Activated CD4-positive, alpha-beta T cell treated with anti-CD3 and anti-CD28 coated beads, Interleukin-2, amount 50 U/mL, for 4 hours (primary cell): ENCODE results near the gene CDH2.

Source experiments
- DNase-seq, 2 experiments: peaks; one replicate each; pipeline ENCODE4 v3.0.0-alpha.2; 2020

CDH2 gene

GRCh38 chr18:28126768-28127167 is 50.2 kb downstream of the CDH2 start:
- DNase-seq = no peak

GRCh38 chr18:28125051-28125450 is 51.9 kb downstream of the CDH2 start:
- no peak for DNase-seq

DNA sequence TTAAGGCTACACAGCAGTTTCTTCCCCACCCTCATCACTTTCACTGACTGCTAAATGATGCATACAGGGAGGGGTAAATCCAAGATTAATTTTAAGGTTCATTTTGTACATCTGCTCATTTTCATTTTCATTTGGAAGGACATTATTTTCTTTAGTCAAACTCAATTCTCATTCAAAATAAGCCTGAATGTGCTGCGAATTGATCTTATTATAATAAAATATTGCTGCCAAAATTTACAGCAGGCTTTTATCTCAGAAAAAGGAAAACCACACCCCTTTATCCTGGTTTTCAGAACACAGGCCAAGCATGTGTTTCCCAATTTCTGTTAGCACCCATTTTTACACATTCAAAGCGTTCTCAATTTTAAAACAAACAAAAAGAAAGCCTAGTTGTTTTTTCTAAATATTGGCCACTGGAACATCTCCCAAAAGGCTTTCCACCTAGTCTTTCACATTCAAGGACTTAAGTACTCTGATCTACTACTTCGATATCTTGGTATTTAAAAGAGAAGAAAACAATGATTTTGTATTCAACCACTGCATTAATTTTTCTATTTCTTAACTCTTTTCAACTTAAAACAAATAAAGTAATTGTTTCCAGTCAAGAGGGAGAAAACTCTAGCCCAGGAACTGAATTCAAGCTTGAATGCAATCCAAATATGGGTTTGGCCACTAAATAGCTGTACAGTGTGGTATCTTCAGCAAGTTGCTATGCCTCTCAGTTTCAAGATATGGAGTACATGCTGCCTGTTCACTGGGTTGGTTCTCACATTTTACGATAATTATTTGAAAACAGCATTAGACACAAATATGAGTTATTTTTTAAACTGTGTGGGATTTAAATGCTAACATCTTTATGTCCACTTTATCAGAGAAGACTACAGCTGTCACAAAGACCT is 52.5 kb downstream of the CDH2 start:
- no peak for DNase-seq

DNA sequence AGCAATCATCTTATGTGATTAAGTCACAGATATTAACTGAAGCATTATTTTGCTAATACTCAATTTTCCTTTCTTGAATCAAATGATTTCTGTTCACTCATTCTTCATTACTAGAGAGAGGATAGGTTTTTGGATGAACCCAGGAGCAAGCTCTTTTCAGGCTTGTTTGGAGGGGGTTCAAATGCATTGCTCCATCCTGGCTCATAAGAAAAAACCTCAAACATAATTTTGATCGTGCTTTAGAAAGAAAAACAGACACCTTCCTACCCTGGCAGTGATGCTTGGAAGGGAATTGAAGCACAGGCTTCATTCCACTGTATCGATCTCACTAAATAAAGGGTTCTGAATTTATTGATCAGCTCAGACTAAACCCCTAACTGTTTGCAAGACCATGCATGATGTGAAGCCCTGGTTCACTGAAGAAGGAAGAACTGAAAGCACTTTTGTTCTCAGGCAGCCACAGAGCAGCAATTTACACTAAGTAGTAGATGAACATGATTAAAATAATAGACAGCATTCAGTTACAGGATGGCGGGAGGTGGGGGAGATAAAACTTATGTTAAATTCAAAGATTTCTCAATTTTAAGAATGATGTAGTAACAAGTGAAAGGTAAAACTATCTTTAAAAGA is 53.4 kb downstream of the CDH2 start:
- no peak for DNase-seq

DNA sequence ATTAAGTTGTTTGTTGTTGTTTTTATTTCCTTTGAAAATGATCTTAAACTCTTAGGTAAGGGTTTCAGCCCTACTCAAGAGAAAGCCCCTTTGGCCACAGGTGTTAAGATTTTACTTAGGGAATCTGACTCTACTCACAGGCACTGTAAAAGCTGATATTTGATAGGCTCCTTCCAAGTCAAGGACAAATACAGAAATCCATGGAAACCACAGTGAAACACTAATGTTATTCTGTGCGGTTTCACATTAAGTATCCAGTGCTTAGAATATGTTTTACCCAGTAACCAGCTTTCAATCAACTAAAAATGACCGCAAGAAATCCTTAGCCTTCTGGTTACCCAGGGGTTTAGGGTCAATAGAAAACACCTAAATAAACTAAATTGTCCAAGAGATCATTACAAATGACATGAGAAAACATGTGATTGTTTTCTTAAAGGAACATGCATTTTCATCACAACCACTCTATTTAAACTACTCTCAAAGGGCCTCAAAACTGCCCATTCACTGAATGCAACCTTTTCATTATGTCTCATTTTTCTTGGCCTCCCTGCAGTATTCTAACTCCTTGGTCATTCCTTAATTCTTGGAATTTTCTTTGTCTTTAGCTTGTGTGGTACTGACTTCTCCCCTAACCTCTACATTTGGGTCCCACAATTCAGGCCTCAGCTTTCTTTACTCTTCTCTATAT is 56.0 kb downstream of the CDH2 start:
- no peak for DNase-seq

DNA sequence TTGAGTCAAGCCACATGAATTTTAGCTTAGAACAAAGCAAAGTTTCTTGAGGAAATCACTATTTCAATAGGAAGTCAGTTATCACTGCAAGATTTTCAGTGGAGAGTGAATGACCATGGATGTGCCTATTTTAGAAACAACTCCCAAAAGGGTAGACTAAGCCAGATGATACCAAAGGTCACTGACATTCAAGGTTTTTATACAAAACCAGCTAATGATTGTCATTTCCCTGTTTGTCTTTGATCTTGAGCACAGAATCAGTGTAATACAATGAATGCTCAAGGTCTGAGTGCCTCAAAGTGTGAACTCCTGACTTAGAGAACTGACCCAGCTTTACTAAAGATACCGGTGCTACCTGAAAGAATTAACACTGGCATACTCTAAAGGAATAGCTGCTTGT is 60.5 kb downstream of the CDH2 start:
- DNase-seq = no peak

GRCh38 chr18:28115149-28115550 is 61.8 kb downstream of the CDH2 start:
- DNase-seq = no peak

DNA sequence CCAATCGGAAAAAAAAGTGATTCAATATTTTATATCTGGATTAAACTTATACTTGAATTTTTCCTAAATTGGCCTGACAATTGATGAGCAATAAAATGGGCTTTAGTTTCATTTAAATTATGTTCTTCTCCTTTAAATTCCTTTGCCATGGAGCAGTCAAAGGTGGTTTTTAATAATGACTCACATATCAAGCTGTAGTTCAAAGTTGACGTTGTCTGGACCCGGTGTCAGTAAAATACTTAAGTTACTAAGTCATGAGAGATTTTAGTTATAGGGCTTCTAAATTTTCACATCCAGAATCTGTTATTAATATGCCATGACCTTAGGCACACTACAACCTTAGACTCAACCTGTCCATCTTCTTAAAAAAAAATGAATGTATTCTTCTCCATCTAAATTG is 62.5 kb downstream of the CDH2 start:
- DNase-seq = no peak

DNA sequence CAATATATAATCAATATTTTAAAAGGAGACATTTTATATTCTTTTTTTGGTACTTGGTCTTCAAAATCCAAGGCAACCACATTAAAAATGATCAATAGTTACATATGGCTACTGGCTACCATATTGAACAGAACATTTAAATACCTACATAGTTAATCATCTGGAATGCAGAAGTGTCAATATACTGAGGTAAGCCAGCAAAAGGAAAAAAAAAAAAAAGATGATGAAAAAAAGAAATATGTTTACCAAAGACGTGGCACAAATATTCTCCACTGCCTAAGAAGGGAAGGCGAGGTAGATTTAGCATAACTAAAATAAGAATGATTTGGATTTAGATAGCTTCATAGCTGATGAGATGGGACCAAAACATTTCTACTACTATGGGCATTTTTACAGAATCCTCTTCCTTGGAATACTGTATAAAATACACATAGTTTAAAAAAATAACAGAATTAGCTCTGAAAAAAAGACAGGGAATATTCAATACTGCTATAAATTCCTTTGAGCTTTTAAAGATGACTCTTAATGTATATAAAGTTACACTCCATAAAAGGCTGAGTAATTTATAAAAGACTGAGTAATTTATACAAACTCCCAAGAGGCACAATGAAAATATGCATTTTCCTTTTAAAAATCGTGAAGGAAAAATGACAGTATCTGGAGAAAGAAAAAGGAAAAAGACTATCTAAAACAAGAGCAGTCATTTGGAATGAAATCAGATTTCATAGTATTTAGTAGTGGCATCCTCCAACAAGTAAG is 63.5 kb downstream of the CDH2 start:
- DNase-seq = no peak

DNA sequence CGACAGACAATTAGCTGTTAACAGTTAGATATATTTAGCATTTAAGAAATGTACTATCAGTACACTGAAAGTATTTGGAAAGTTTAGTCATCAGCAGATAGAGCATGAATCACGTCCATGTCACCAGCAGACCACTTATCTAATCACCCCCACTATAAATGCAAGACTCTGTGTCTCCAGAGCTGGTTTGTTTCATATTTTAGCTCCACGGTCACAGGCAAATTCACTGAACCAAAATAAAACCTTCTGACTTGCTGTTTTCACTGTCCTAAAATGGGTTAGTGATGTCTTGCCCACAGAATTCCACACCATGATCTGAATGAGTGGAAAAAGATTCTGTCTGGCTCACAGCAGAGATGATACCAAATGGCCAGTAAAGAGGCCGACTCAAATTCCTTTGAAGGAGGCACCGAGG is 64.9 kb downstream of the CDH2 start:
- no peak for DNase-seq

DNA sequence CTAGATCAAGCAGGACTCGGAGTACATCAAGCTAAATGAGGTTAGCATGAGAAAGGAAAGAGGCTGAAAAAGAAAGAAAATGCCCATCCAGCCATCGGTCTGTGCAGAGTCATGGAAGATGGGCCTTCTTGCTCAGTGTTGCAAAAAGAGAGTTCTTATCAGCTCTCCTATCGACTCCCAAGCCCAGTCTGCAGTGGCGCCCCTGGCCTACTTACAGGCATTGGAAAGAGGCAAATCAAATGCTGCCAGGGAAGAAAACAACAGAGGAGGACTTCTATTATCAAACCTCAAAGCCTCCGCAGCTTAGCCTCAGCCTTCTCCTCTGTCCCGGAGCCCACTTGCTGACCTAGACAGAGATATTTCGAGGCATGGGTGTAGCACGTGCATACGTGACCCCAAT is 66.0 kb downstream of the CDH2 start:
- DNase-seq = no peak

- no peak for DNase-seq
These were observed 67.0 kb downstream of the CDH2 start for GRCh38 chr18:28109781-28110560.

DNA sequence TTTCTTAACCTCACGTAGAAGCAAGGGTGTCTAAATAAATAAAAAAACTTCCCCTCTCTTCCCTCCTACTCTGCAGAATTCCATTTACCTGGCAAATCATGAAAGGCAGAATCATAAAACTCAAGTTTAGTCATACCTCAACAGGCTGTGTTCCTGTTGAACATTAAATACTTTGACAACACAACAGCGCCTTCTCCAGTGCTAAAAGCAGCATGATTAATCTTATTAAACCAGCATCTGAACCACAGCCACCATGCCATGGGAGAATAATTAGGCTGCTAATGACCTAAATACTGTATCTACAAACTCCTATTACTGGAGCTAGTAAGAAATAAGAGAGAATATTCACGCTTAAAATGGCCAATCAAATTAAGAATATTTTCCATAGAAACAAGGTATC is 68.1 kb downstream of the CDH2 start:
- no peak for DNase-seq

DNA sequence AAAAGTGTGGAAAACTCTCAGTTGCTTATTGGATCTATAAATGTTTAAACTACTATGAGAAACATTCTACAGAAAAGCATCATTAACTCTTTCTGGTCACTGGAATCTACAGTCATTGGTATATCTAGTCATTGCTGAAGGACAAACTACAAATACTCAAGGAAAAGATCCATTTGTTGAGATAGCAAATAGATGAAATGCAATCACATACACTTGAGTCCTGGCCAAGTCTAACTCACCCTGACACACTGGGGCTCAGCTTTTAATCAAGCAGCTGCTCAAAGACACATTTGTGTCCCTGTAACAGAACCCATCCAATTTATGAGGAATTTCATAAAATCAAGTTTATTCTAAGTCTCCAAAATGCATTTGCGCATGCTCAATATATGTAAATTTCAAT is 68.7 kb downstream of the CDH2 start:
- DNase-seq = no peak

DNA sequence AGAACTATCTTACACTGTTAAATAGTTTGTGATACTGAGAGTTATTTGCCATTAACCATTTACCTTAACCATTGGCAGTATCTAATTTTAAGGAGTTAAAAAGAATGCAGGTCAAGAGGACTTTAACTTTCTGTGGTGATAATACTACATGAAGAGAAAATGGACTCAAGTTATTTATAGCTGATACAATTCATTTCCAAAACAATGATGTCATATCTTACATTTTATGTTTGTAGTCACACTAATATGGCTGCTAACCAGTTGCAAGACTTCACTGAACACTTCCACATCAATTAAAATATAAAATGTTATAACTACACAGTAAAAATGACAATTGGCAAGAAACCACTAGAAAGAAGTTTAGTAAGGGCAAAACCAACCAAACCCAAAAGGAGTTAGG is 77.7 kb downstream of the CDH2 start:
- DNase-seq = no peak

- no peak for DNase-seq
These were observed 81.3 kb downstream of the CDH2 start for GRCh38 chr18:28095631-28096030.

DNA sequence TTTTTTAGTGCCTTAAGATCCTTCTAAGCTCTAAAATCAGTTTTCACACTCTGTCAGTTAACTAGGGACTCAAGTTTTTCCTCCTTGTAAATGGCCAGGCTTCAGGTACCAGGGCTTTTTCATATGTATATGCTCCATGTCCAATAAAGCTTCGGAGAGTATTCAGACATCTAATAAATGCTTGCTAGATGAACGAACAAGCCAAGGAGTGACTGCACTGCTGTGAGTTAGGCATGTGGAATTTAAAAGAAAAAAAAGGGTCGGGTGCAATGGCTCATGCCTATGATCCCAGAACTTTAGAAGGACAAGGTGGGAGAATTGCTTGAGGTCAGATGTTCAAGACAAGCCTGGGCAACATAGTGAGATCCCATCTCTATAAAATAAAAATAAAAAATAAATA is 81.9 kb downstream of the CDH2 start:
- DNase-seq = no peak

DNA sequence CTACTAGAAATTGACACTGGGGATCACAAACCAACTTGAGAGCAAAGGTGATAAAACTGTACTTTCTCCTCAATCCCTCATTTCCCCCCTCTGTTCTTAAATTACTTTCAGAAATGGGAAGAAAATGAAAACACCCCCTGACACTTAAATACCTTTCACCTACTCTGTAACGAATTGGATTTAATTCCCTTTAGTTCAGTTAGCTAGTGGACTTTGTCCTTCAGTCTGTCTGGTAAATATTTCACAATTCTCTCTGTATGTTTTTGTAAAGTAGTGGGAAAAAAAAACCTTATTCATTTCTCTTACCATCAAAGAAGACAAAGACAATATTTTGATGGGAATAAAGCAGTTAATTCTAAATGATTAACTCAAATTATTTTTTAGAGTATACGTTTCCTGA is 85.7 kb downstream of the CDH2 start:
- no peak for DNase-seq

DNA sequence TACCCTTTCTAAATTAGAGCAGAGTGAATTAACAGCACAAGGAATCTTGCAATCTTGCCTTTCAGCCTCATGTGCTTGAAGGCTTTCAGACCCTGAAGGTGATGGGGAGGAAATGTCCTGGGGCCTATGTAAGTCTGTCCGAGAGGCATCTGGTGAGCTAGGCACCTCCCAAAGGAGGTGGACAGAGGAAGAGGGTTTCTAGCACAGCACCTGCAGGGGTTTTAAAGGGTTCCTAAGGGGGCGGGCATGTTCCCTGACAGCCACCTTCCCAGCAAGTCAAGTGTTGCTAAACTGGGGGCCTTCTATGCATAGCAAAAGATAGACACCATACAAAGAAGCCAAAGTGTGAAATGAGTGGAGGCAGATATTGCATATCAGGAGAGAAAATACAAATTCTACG is 88.5 kb downstream of the CDH2 start:
- no peak for DNase-seq

- DNase-seq = no peak
These were observed 90.0 kb downstream of the CDH2 start for GRCh38 chr18:28086670-28087552.

DNA sequence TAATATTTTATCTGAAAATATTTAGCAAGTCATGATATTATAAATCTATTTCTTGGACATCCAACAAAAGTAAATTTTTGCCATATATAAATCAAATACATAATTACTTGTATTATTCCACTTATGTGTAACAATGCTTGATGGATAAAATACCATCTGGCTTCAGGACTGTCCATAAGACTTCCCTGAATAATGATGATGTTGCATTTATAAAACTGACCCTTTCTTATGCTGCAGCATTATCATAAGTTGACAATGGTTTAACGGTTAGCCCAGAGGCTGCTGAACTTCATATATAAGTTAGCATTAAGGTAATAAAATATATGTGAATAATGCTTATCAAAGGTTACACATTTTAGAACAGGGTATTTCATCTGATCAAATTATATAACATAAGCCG is 95.4 kb downstream of the CDH2 start:
- no peak for DNase-seq
